Tibial nerve (tissue), 4 donors: ENCODE measurements around the gene RFXANK. TPM values are rescaled to one million over a fixed set of nuclear protein-coding genes. Genes with fewer than 3 reads are reported as not detected.

Source experiments
- DNase-seq, 2 donors: peaks; one replicate each; pipeline ENCODE4 v3.0.0-alpha.2; 2019; ENCODE audit warnings: low spot score in 2 of 2
- H3K27ac ChIP-seq, 4 donors: fragments of 200-600 bp; sonication (generic) in 3 of 4; one replicate each; pipeline ENCODE4 v1.5.1; 2017 to 2019; ENCODE audit warnings: mild to moderate bottlenecking in 1 of 4
- H3K27me3 ChIP-seq, 2 donors: fragments of 200-600 bp; sonication (generic) in 1 of 2; one replicate each; pipeline versions ENCODE4 v1.5.1 to v1.6.0; 2017 to 2019
- H3K36me3 ChIP-seq, 3 donors: fragments of 200-600 bp; sonication (generic); one replicate each; pipeline ENCODE4 v1.5.1; 2018 to 2019
- H3K4me1 ChIP-seq, 4 donors: fragments of 200-600 bp; sonication (generic) in 3 of 4; one replicate each; pipeline ENCODE4 v1.5.1; 2017 to 2019
- H3K4me3 ChIP-seq, 4 donors: fragments of 200-600 bp; sonication (generic) in 3 of 4; one replicate each; pipeline ENCODE4 v1.5.1; 2017 to 2019; ENCODE audit warnings: mild to moderate bottlenecking in 1 of 4, moderate library complexity in 1 of 4
- H3K9me3 ChIP-seq, 4 donors: fragments of 200-600 bp; sonication (generic) in 3 of 4; one replicate each; pipeline ENCODE4 v1.5.1; 2017 to 2019
- CTCF ChIP-seq, 5 experiments: fragments of 200-600 bp in 3 of 5; fragments of 450-650 bp in 2 of 5; sonication (generic) in 3 of 5; IDR thresholded peaks; one replicate each; pipeline ENCODE4 v1.5.1; 2016 to 2019; ENCODE audit warnings: antibody characterized with exemption in 5 of 5, mild to moderate bottlenecking in 3 of 5, moderate library complexity in 2 of 5
- EP300 ChIP-seq, 2 donors: sonication (generic); formaldehyde crosslinking; IDR thresholded peaks; one replicate each; pipeline ENCODE4 v1.6.1; 2017; ENCODE audit warnings: antibody characterized with exemption in 2 of 2, mild to moderate bottlenecking in 1 of 2
- POLR2A ChIP-seq, 2 donors: fragments of 450-650 bp; IDR thresholded peaks; one replicate each; pipeline ENCODE4 v1.6.1; 2017; ENCODE audit warnings: antibody characterized with exemption in 2 of 2, mild to moderate bottlenecking in 2 of 2, moderate library complexity in 2 of 2
- WGBS, 2 donors: methylation state at CpG; one replicate each; pipeline ENCODE4 v1.1.5; 2018; 5-methylcytosine and 5-hydroxymethylcytosine counted together
- total RNA-seq, 4 donors: library from RNA; depleted of rRNA; stranded (reverse); fragments of >200 nt; gene quantifications; one replicate each; pipeline ENCODE4 v1.1.0, GENCODE V29; 2016

Gene RFXANK
- total RNA-seq, 4 donors from 2014 or later = 46.3 to 62.1 (median 56.8) TPM

GRCh38 chr19:19201697-19202630, 9.9 kb downstream of the RFXANK start:
- 70 to 72% methylated on average over 16 to 19 of the region's 19 CpGs for WGBS, 2 donors
- no peak for DNase-seq
- Histone ChIP-seq H3K9me3 (no peaks in the 10 kb centered on the region), H3K27me3 (peaks cover 0 to 3% of the 10 kb centered on the region in 2 donors), H3K36me3 (peaks cover 0 to 50% (median 15%) of the 10 kb centered on the region in 3 donors), H3K4me1 (peaks cover 0 to 39% (median 13%) of the 10 kb centered on the region in 4 donors), H3K27ac (peak overlapping the region in 3 of 4 donors; percentile 81 to 93 (median 83)), H3K4me3 (peak overlapping the region in 3 of 4 donors; percentile 51 to 68 (median 61))
- TF ChIP-seq EP300 (IDR thresholded peaks at IDR 0.05) = no peak
- no peak for TF ChIP-seq POLR2A (IDR thresholded peaks at IDR 0.05)
- no peak for TF ChIP-seq CTCF (IDR thresholded peaks at IDR 0.05)

- TF ChIP-seq CTCF (IDR thresholded peaks at IDR 0.05) = no peak
- TF ChIP-seq POLR2A (IDR thresholded peaks at IDR 0.05) = no peak
- TF ChIP-seq EP300 (IDR thresholded peaks at IDR 0.05) = no peak
- Histone ChIP-seq H3K4me3 (peak overlapping the region; percentile 51 to 89 (median 64)), H3K27ac (peak overlapping the region in 3 of 4 donors; percentile 81 to 93 (median 83)), H3K4me1 (peaks cover 0 to 41% (median 13%) of the 10 kb centered on the region in 4 donors), H3K36me3 (peaks cover 0 to 43% (median 8%) of the 10 kb centered on the region in 3 donors), H3K27me3 (peaks cover 0 to 8% of the 10 kb centered on the region in 2 donors), H3K9me3 (no peaks in the 10 kb centered on the region)
- 13 to 19% methylated on average over 11 of the region's 11 CpGs for WGBS, 2 donors
- DNase-seq = no peak
Observed at GRCh38 chr19:19202707-19203011, 10.6 kb downstream of the RFXANK start.

GRCh38 chr19:19203012-19203856, 11.2 kb downstream of the RFXANK start, which contains the start of gene NR2C2AP:
NR2C2AP (minus strand) TSS chr19:19203414; CDS start chr19:19203060, 354 bp downstream.
- Histone ChIP-seq H3K4me3 (peak within 1 kb of the TSS; percentile 51 to 89 (median 64)), H3K27me3 (peaks cover 0 to 8% of the 10 kb centered on the region in 2 donors), H3K9me3 (no peaks in the 10 kb centered on the region), H3K27ac (peak within 1 kb of the TSS in 3 of 4 donors; percentile 81 to 93 (median 83)), H3K36me3 (peaks cover 0 to 37% (median 2%) of the 10 kb centered on the region in 3 donors), H3K4me1 (peaks cover 0 to 41% (median 13%) of the 10 kb centered on the region in 4 donors)
- TF ChIP-seq EP300 (IDR thresholded peaks at IDR 0.05) = peak; percentile 53 to 78
- peak in 2 of 5 experiments; percentile 10 to 54 for TF ChIP-seq CTCF (IDR thresholded peaks at IDR 0.05)
- TF ChIP-seq POLR2A (IDR thresholded peaks at IDR 0.05) = no peak
- WGBS, 2 donors = 7 to 9% methylated on average over 55 to 60 of the region's 60 CpGs
- DNase-seq = peak; percentile 81 to 86

GRCh38 chr19:19204181-19204580, 12.1 kb downstream of the RFXANK start:
- Histone ChIP-seq H3K27ac (no peak overlapping the region), H3K9me3 (no peaks in the 10 kb centered on the region), H3K27me3 (peaks cover 0 to 8% of the 10 kb centered on the region in 2 donors), H3K36me3 (peaks cover 0 to 27% (median 0%) of the 10 kb centered on the region in 3 donors), H3K4me1 (peaks cover 0 to 41% (median 13%) of the 10 kb centered on the region in 4 donors), H3K4me3 (no peak overlapping the region)
- no peak for DNase-seq
- 76% methylated on average over 13 of the region's 13 CpGs for WGBS, 2 donors
- no peak for TF ChIP-seq POLR2A (IDR thresholded peaks at IDR 0.05)
- no peak for TF ChIP-seq CTCF (IDR thresholded peaks at IDR 0.05)
- no peak for TF ChIP-seq EP300 (IDR thresholded peaks at IDR 0.05)
